Endothelial cell of umbilical vein (primary cell): Measurements from ENCODE around the gene STUM. TPM values are rescaled to one million over a fixed set of nuclear protein-coding genes. Genes with fewer than 3 reads are reported as not detected.

Source experiments
- BruUV-seq: library from RNA; stranded (reverse); fragments of 400-500 nt; replicated peaks from 2 replicates; lab custom pipeline; 2021; lab: Mats Ljungman, UMichigan
- CTCF ChIA-PET: fragments of 300-600, 350-600 bp; sonication (Branson Sonifier 250); formaldehyde crosslinking; loops from one replicate; lab custom pipeline; 2021; ENCODE audit warnings: antibody characterized with exemption, inconsistent platforms; lab: Charles Lee
- POLR2A ChIA-PET: fragments of 300-600, 350-600 bp; sonication (Branson Sonifier 250); formaldehyde crosslinking; loops from one replicate; lab custom pipeline; 2021; ENCODE audit warnings: antibody characterized with exemption, inconsistent platforms; lab: Charles Lee
- DNase-seq: peaks from one replicate; pipeline ENCODE4 v3.0.0-alpha.2; 2011; ENCODE audit warnings: low read depth, low spot score
- FAIRE-seq: peaks from 2 replicates; lab custom pipeline; 2011; peaks lifted over from hg19 to GRCh38; lab: Jason Lieb, UNC
- H2AFZ ChIP-seq: 2 replicates; pipeline ENCODE4 v1.6.0; 2012; ENCODE audit warnings: low read depth, low read length, control low read depth, inconsistent platforms
- H3K27ac ChIP-seq: 2 replicates; pipeline ENCODE4 v1.5.1; 2011; ENCODE audit warnings: low read depth, mild to moderate bottlenecking, control low read depth, low read length, moderate library complexity; ENCODE audit not compliant: insufficient read depth
- H3K27me3 ChIP-seq, 2 experiments: 2 replicates each; pipeline versions ENCODE4 v1.6.0 to v1.6.1; 2011; ENCODE audit warnings: low read length in 2 of 2, mixed read lengths in 1 of 2; ENCODE audit not compliant: control insufficient read depth in 2 of 2, insufficient read depth in 2 of 2
- H3K36me3 ChIP-seq, 2 experiments: 2 replicates in 1 of 2; 3 replicates in 1 of 2; pipeline ENCODE4 v1.5.1; 2011; ENCODE audit warnings: low read length in 2 of 2, mild to moderate bottlenecking in 1 of 2, moderate library complexity in 1 of 2; ENCODE audit not compliant: control insufficient read depth in 2 of 2, insufficient read depth in 2 of 2; ENCODE audit errors: extremely low read depth in 1 of 2
- H3K4me1 ChIP-seq: 3 replicates; pipeline ENCODE4 v1.5.1; 2011; ENCODE audit warnings: mild to moderate bottlenecking, low read length; ENCODE audit not compliant: control insufficient read depth, insufficient read depth; ENCODE audit errors: extremely low read depth
- H3K4me2 ChIP-seq: 2 replicates; pipeline ENCODE4 v1.6.1; 2011; ENCODE audit warnings: low read length, control low read depth, mixed read lengths; ENCODE audit not compliant: insufficient read depth
- H3K4me3 ChIP-seq, 3 experiments: fragments of 200-600 bp in 1 of 3; sonication (generic), shearing (Covaris generic) in 1 of 3; replicated peaks in 1 of 3; 2 replicates each; pipeline ENCODE4 v1.5.1; 2011 to 2016; ENCODE audit warnings: control low read depth in 3 of 3, low read length in 3 of 3, mild to moderate bottlenecking in 2 of 3, inconsistent platforms in 1 of 3, low read depth in 1 of 3, moderate library complexity in 1 of 3; ENCODE audit not compliant: insufficient read depth in 1 of 3
- H3K79me2 ChIP-seq: 2 replicates; pipeline ENCODE4 v1.6.0; 2012; ENCODE audit warnings: low read length, inconsistent platforms; ENCODE audit not compliant: control insufficient read depth, insufficient read depth
- H3K9ac ChIP-seq: replicated peaks from 2 replicates; pipeline ENCODE3; 2011; ENCODE audit warnings: low read length, control low read depth; ENCODE audit not compliant: insufficient read depth; ENCODE audit errors: extremely low read depth
- H3K9me1 ChIP-seq: replicated peaks from 3 replicates; pipeline ENCODE4 v1.6.0; 2011; ENCODE audit warnings: mild to moderate bottlenecking, low read length; ENCODE audit not compliant: control insufficient read depth, insufficient read depth; ENCODE audit errors: extremely low read depth
- H3K9me3 ChIP-seq: replicated peaks from 2 replicates; pipeline ENCODE4 v1.5.1; 2012; ENCODE audit warnings: low read length, inconsistent platforms; ENCODE audit not compliant: control insufficient read depth, insufficient read depth
- H4K20me1 ChIP-seq: replicated peaks from 2 replicates; pipeline ENCODE3; 2011; ENCODE audit warnings: mild to moderate bottlenecking, low read length; ENCODE audit not compliant: control insufficient read depth, insufficient read depth; ENCODE audit errors: extremely low read depth
- CTCF ChIP-seq, 2 donors: IDR thresholded peaks; 1 replicate in 1 of 2; 2 replicates in 1 of 2; pipeline ENCODE4 v1.5.1; 2011; ENCODE audit warnings: low read length in 2 of 2, mild to moderate bottlenecking in 2 of 2, moderate library complexity in 2 of 2, control low read depth in 1 of 2, inconsistent platforms in 1 of 2, low read depth in 1 of 2; ENCODE audit not compliant: insufficient read depth in 1 of 2; ENCODE audit errors: extremely low read depth in 1 of 2
- EZH2 ChIP-seq: IDR thresholded peaks from 2 replicates; pipeline ENCODE4 v1.6.1; 2012; ENCODE audit warnings: borderline replicate concordance, low read depth, mild to moderate bottlenecking, moderate library complexity, low read length, inconsistent platforms; ENCODE audit not compliant: severe bottlenecking
- FOS ChIP-seq: IDR thresholded peaks from 2 replicates; pipeline ENCODE4 v1.6.1; 2011; ENCODE audit warnings: mild to moderate bottlenecking, low read length, moderate library complexity, borderline replicate concordance; ENCODE audit not compliant: insufficient read depth
- GATA2 ChIP-seq: IDR thresholded peaks from 2 replicates; pipeline ENCODE4 v1.7.0; 2011; ENCODE audit warnings: low read depth, mild to moderate bottlenecking, moderate library complexity, mixed read lengths, low read length; ENCODE audit not compliant: insufficient read length, insufficient read depth
- JUN ChIP-seq: IDR thresholded peaks from 2 replicates; pipeline ENCODE4 v1.6.1; 2011; ENCODE audit warnings: borderline replicate concordance, low read depth; ENCODE audit not compliant: insufficient read length, insufficient read depth
- MYC ChIP-seq: IDR thresholded peaks from one replicate; pipeline ENCODE4 v1.6.1; 2011; ENCODE audit warnings: mild to moderate bottlenecking, low read depth, low read length
- POLR2A ChIP-seq: IDR thresholded peaks from 2 replicates; pipeline ENCODE4 v1.6.1; 2012; ENCODE audit warnings: low read depth, mild to moderate bottlenecking, control low read depth, low read length
- POLR2AphosphoS5 ChIP-seq: IDR thresholded peaks from 2 replicates; pipeline ENCODE4 v1.6.1; 2012; ENCODE audit warnings: low read depth, mild to moderate bottlenecking, control low read depth, low read length, moderate library complexity; ENCODE audit not compliant: insufficient read depth
- dilution Hi-C: fragments of 300-500 bp; cut with MboI; formaldehyde crosslinking; loops from one replicate; pipeline ENCODE4 v1.15.0; 2019; ENCODE audit warnings: low sequenced_read_pairs; ENCODE audit not compliant: extremely low pct_ligation_motif_present
- intact Hi-C: fragments of 100-400 bp; cut with micrococcal nuclease; formaldehyde crosslinking; loops from one replicate; pipeline ENCODE4 v1.10.0; 2022
- polyA plus RNA-seq, 4 experiments: library from polyadenylated mRNA; depleted of rRNA in 3 of 4; stranded (reverse) in 3 of 4; unstranded in 1 of 4; fragments of >200 nt; gene quantifications; 2 replicates each; pipeline versions ENCODE4 v1.2.1 to v1.2.3, GENCODE V29; 2011 to 2012; ENCODE audit warnings: missing spikeins in 1 of 4
- total RNA-seq: library from RNA; stranded (reverse); gene quantifications from 2 replicates; pipeline ENCODE4 v1.2.3, GENCODE V29; 2021
- TF ChIP-seq, protein P1 (sequence below): IDR thresholded peaks from 2 replicates; pipeline ENCODE4 v1.6.1; 2011; ENCODE audit not compliant: insufficient read depth, insufficient read length

The STUM gene
- total and polyA plus RNA-seq, 2 donors (not counting 3 experiments of a cell fraction or from before 2014, with no cell fraction given) = not detected

DNA sequence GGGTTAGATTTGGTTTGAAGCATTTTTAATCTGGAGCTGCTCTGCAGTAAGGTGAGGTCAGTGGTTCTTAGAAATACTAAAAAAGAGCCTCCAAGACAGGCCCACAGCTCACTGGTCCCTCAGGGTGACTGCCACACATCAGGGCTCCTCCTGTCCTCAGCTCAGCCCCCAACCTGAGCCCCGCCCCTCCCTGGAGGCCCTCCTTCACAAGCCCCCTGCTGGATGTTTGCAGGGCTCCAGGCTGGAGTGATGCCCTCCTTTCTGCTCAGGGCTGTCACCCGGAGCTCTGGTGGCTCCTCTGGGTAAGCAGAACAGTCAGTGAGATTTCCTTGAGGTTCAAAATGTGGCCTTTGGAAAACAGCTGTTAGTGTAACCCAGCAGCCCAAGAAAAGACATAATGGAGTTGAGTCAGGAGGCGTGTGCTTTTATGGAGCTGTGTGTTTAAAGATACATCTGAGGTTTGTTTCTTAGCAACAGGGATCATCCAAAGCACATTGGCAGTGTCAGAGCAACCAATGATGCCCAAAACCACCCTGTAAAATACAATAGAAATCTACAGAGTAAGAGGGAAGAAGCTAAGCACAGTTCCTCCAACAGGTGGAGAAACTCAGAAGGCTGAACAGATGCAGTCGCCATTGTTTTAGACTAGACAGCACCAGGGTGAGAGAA lies 21.4 kb downstream of the STUM start:
- no TSS peak for BruUV-seq
- H3K36me3 ChIP-seq = no peaks in the 10 kb centered on the region
- no peaks in the 10 kb centered on the region for H3K9me3 ChIP-seq
- no peak overlapping the region for H3K4me3 ChIP-seq
- no peak overlapping the region for H3K9ac ChIP-seq
- FAIRE-seq (no peak), DNase-seq (no peak)
- ChIA-PET POLR2A (no interaction called here), CTCF (interaction anchor here (0.9 to 1.5 kb wide), 6 partner anchors 13 to 445 kb away, joined by 3 to 10 read pairs (median 4); partner anchors contain the start of gene STUM)
- peaks cover 3 to 5% of the 10 kb centered on the region in 2 experiments for H3K27me3 ChIP-seq
- no peak overlapping the region for H3K4me2 ChIP-seq
- no peaks in the 10 kb centered on the region for H3K4me1 ChIP-seq
- intact Hi-C loops (no loop called here), dilution Hi-C loops (no loop called here)
- H3K9me1 ChIP-seq = no peaks in the 10 kb centered on the region
- no peak overlapping the region for H2AFZ ChIP-seq
- no peak overlapping the region for H3K27ac ChIP-seq
- H4K20me1 ChIP-seq = no peaks in the 10 kb centered on the region
- H3K79me2 ChIP-seq = no peaks in the 10 kb centered on the region
- TF ChIP-seq JUN (no peak), CTCF (IDR thresholded peaks at IDR 0.05; ENCODE audit: extremely low read depth in 1 of 2, insufficient read depth in 1 of 2, low read depth in 1 of 2, low read length in 2 of 2) (peak; percentile 17 to 36)

GRCh38 chr1:226571893-226572292 lies 23.3 kb downstream of the STUM start:
- FAIRE-seq (no peak), DNase-seq (no peak)
- Histone ChIP-seq H3K9ac (no peak overlapping the region), H3K9me1 (no peaks in the 10 kb centered on the region), H3K79me2 (no peaks in the 10 kb centered on the region), H3K27ac (no peak overlapping the region), H3K4me1 (no peaks in the 10 kb centered on the region), H3K4me2 (no peak overlapping the region), H3K9me3 (no peaks in the 10 kb centered on the region), H3K4me3 (no peak overlapping the region), H2AFZ (no peak overlapping the region), H3K36me3 (no peaks in the 10 kb centered on the region), H4K20me1 (no peaks in the 10 kb centered on the region), H3K27me3 (peaks cover 1 to 3% of the 10 kb centered on the region in 2 experiments)
- no peak for TF ChIP-seq FOS
- no peak for TF ChIP-seq EZH2
- no peak for TF ChIP-seq CTCF (IDR thresholded peaks at IDR 0.05; ENCODE audit: extremely low read depth in 1 of 2, insufficient read depth in 1 of 2, low read depth in 1 of 2, low read length in 2 of 2)
- no peak for TF ChIP-seq MYC
- no peak for TF ChIP-seq POLR2A
- TF ChIP-seq POLR2AphosphoS5 = no peak
- TF ChIP-seq GATA2 = no peak
- TF ChIP-seq, protein P1, sequence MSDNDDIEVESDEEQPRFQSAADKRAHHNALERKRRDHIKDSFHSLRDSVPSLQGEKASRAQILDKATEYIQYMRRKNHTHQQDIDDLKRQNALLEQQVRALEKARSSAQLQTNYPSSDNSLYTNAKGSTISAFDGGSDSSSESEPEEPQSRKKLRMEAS = no peak
- TF ChIP-seq JUN = no peak
- intact Hi-C loops = no loop called here
- CTCF ChIA-PET = no interaction called here
- no TSS peak for BruUV-seq
- POLR2A ChIA-PET = no interaction called here
- dilution Hi-C loops = no loop called here
